GM12801 (cell line): ENCODE data around the gene LBX2.

ENCODE experiments used
- CTCF ChIP-seq: IDR thresholded peaks from one replicate; pipeline ENCODE4 v1.5.1; 2011; ENCODE audit warnings: control low read depth; ENCODE audit not compliant: insufficient read length; ENCODE audit errors: extremely low read depth

Gene LBX2

GRCh38 chr2:74472086-74472944 is 27.1 kb downstream of the LBX2 start, which contains the start of gene MRPL53:
TSS of gene MRPL53 (minus strand) at chr2:74472680. CDS start at chr2:74472660, 20 bp downstream.
- TF ChIP-seq CTCF = no peak

GRCh38 chr2:74471332-74472065 is 27.9 kb downstream of the LBX2 start:
- TF ChIP-seq CTCF = no peak

- TF ChIP-seq CTCF = no peak
Measured at GRCh38 chr2:74464406-74464805, 35.0 kb downstream of the LBX2 start.

GRCh38 chr2:74462786-74463105 is 36.7 kb downstream of the LBX2 start:
- no peak for TF ChIP-seq CTCF

GRCh38 chr2:74462054-74462785 is 37.2 kb downstream of the LBX2 start:
- TF ChIP-seq CTCF = no peak

- no peak for TF ChIP-seq CTCF
Measured at GRCh38 chr2:74461187-74462053, 38.0 kb downstream of the LBX2 start.
